RWPE1 (cell line): Measurements from ENCODE around the gene KCTD19.
"Not testable (repeated sequence)": the region's sequence is repeated elsewhere in the genome, so short reads cannot be mapped to it uniquely, and the experiment has no call there.

ENCODE experiments used
- CTCF ChIA-PET: fragments of 350-600 bp; sonication (Branson Sonifier 250); formaldehyde crosslinking; extraction: SDS; loops from one replicate; lab custom pipeline; 2021; lab: Yijun Ruan, JAX
- POLR2A ChIA-PET: fragments of 400-600 bp; formaldehyde crosslinking; extraction: SDS; loops from one replicate; lab custom pipeline; 2020; ENCODE audit warnings: antibody characterized with exemption; ENCODE audit not compliant: low non-redundant PET; lab: Yijun Ruan, JAX
- DNase-seq: peaks from one replicate; pipeline ENCODE4 v3.0.0; 2012; ENCODE audit warnings: low spot score
- H3K27ac ChIP-seq: fragments of 450-650 bp; 2 replicates; pipeline ENCODE4 v1.5.1; 2017
- CTCF ChIP-seq: fragments of 450-650 bp; conservative IDR thresholded peaks from 2 replicates; pipeline ENCODE4 v1.5.1; 2017; ENCODE audit warnings: low read depth, mild to moderate bottlenecking

Gene KCTD19

DNA sequence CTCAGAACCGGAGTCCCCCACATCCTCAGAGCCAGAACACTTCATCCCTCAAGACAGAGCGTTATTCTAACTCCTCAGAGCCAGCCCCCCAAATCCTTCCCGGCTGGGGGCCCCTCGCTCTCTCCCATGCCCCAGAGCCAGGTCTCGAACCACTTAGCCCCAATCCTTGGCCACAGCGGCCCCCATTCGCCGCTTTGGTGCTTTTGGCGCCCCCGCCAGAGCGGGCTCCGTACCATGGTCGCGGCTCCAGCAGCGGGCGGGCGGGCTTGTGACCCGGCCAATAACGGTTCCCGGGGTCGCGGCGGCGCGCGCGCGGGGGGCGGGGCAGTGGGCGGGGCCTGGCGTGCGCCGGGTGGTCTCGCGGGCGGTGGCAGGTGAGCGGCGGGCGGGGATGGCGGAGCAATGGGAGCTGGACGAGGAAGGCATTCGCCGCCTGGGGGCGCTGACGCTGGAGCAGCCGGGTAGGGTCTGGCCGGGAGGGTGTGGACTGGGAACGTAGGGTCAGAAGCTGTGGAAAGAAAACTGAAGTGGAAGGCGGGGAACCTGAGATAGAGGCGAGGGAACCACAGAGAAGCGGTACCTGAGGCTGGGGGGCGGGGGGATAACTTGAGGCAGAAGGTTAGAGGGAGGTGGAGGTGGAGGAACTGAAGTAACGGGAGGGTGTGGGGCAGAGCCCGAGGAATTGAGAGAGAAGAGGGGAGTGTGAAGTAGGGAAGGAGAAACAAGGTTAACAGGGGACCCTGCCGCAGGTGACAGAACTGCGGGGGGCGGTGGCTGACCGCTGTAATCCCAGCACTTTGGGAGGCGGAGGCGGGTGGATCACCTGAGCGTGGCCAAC, at the start of gene KCTD19, which contains the start of gene LRRC36:
Gene KCTD19, minus strand, starts transcription at position 270 of the 838 bp plus-strand sequence. Its CDS starts 34 bp downstream, at position 236.
Gene LRRC36, plus strand, starts transcription at position 344 of the 838 bp plus-strand sequence. Its CDS starts 48 bp downstream, at position 392.
- CTCF ChIA-PET, result interaction anchor here (0.5 to 0.7 kb wide), 3 partner anchors 19 to 1865 kb away, joined by 3 to 5 read pairs (median 4); no protein-coding TSS in a partner anchor
- POLR2A ChIA-PET, result no interaction called here
- DNase-seq, result no peak
- H3K27ac ChIP-seq, result no peak within 1 kb of the TSS
- TF ChIP-seq CTCF, result peak; percentile 38; the same call in 1 of the 2 replicates

GRCh38 chr16:67376012-67376411, 49.5 kb upstream of the KCTD19 start:
- DNase-seq, POLR2A ChIA-PET, H3K27ac ChIP-seq: not testable (repeated sequence)
- CTCF ChIA-PET, result interaction anchor here (0.7 kb wide), 1 partner anchor 26 kb away, joined by 3 read pairs; no protein-coding TSS in a partner anchor

GRCh38 chr16:67372664-67373063, 46.1 kb upstream of the KCTD19 start:
- peak; percentile 42 for DNase-seq
- POLR2A ChIA-PET, result no interaction called here
- TF ChIP-seq CTCF, result peak; percentile 36
- CTCF ChIA-PET, result interaction anchor here (0.7 to 1.5 kb wide), 10 partner anchors 18 to 93 kb away, joined by 3 to 5 read pairs (median 3); no protein-coding TSS in a partner anchor
- H3K27ac ChIP-seq, result no peak overlapping the region

DNA sequence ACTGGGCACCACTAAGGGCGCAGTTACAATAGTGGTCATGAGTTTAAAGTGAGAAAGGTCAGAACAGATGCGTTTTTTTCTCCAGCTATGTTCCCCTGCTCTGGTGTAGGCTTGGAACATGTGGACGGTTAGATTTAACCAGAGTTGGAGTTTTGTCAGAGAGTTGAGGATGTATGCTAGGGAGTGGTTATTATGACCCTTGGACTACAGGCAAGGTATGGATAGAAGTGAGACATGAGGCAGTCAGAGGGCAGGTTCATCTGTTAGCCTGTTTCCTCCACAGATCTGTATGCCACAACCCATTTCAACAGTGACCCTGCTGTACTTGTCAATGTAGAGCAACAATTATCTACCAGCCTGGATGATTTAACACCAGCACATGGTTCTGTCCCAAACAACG, 44.1 kb upstream of the KCTD19 start:
- H3K27ac ChIP-seq, result no peak overlapping the region
- ChIA-PET POLR2A (interaction anchor here (0.7 kb wide), 1 partner anchor 89 kb away, joined by 7 read pairs; no protein-coding TSS in a partner anchor), CTCF (interaction anchor here (0.6 to 0.7 kb wide), 2 partner anchors 29 to 106 kb away, joined by 3 to 4 read pairs; no protein-coding TSS in a partner anchor)
- no peak for DNase-seq
- no peak for TF ChIP-seq CTCF

GRCh38 chr16:67364600-67365235, 38.2 kb upstream of the KCTD19 start:
- CTCF ChIA-PET, result no interaction called here
- no peak for TF ChIP-seq CTCF
- POLR2A ChIA-PET, result no interaction called here
- H3K27ac ChIP-seq, result no peak overlapping the region
- no peak for DNase-seq

GRCh38 chr16:67361038-67361437, 34.5 kb upstream of the KCTD19 start:
- ChIA-PET CTCF (interaction anchor here (0.7 kb wide), 1 partner anchor 484 kb away, joined by 3 read pairs; no protein-coding TSS in a partner anchor), POLR2A (no interaction called here)
- no peak overlapping the region for H3K27ac ChIP-seq
- no peak for TF ChIP-seq CTCF
- DNase-seq, result no peak

DNA sequence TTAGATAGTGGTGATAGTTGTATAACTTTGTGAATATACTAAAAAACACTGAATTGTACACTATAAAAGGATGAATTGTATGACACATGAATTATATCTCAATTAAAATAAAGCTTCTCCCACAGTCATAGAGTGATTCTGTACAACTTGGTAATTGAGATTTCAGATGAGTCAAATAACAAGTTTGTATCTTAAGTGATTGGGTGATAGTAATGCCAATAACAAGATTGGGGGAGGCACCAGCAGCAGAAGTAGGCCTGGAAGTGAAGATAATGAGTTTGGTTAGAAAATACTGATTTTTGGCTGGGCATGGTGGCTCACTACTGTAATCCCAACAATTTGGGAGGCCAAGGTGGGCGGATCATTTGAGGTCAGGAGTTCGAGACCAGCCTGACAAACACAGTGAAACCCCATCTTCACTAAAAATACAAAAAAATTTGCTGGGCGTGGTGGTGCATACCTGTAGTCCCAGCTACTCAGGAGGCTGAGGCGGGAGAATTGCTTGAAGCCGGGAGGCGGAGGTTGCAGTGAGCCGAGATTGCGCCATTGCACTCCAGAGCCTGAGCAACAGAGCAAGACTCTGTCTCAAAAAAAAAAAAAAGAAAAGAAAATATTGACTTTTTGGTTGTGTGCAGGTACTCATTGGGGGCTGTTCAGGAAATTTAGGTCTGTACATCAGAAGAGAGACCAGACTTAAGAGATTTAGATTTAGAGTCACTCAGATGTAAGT, 33.2 kb upstream of the KCTD19 start:
- POLR2A ChIA-PET, result interaction anchor here (0.7 kb wide), 1 partner anchor 17 kb away, joined by 7 read pairs; no protein-coding TSS in a partner anchor
- H3K27ac ChIP-seq, DNase-seq: not testable (repeated sequence)
- CTCF ChIA-PET, result interaction anchor here (0.6 to 0.7 kb wide), 3 partner anchors 28 to 406 kb away, joined by 3 to 4 read pairs (median 3); no protein-coding TSS in a partner anchor
